NCI-H82 treated with DMSO at 0.1 percent for 48 hours (cell line): ENCODE results near the gene ECT2L.

ENCODE experiments used
- DNase-seq: peaks from one replicate; lab custom pipeline; 2025; ENCODE audit not compliant: unreplicated experiment; lab: John Stamatoyannopoulos, UW

Gene ECT2L

GRCh38 chr6:138795809-138796603, at the start of gene ECT2L:
ECT2L (plus strand) TSS chr6:138796087; CDS start chr6:138813275, 17,188 bp downstream.
- no peak for DNase-seq

- DNase-seq: no peak
Measured at GRCh38 chr6:138752017-138752416, 43.9 kb upstream of the ECT2L start.

GRCh38 chr6:138757136-138757535, 38.8 kb upstream of the ECT2L start:
- no peak for DNase-seq

DNA sequence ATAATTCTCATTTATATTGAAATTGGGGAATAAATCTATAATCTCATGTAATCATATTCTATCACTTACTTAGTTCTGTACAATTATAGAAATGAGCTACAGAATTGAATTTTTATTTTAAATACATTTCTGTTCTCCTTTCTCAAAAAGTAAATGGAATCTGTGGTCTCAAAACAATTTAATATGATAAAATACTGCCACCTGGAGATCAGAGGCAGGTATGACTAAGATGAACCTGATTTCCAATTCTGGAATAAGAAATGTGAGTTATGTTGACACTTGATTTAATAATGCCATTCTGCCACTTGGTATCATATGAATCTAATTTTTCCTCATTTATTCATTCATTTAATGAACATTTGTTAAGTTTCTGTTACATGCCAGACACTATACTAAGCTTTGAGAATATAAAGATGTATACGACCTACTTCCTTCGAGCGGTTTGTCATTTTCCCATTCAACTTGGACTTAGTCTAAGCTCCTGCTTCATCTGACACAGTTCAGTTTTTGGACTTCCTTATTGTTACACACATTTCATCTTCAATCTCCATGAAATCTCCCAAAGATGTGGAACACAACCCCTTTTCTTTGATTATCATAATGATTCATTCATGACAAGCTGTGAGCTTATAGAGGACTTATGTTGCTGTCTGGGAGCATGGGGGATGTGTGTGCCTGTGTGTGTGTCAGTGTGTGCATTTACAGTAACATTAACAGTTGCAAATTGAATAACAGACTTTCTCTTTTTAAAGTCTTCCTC, 29.8 kb upstream of the ECT2L start:
- DNase-seq: no peak

- no peak for DNase-seq
Measured at GRCh38 chr6:138769102-138769676, 26.7 kb upstream of the ECT2L start.

GRCh38 chr6:138772596-138773176, 23.2 kb upstream of the ECT2L start:
- no peak for DNase-seq

- peak; percentile 90 for DNase-seq
Measured at GRCh38 chr6:138773177-138774091, 22.5 kb upstream of the ECT2L start, which contains the start of gene CCDC28A. CCDC28A (plus strand) TSS chr6:138773769; CDS start chr6:138776121, 2,352 bp downstream.

DNA sequence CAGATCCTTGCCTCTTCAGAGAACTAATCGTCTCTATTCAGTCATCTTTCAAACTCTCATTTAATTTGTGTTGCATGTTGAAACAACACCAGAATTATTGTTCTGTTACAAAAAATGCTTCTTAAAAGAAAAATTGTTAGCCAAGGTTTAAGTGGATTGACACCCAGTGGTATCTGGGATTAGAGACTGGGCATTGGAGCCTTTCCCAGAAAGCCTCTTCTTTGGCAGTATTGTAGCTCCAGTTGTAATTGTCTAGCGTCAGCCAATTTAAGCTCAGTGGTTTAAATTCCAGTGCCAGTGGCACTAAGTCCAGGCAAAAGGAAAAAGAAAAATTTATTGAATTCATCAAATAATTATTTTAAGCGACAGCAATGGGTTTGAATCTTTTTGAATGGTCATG, 21.5 kb upstream of the ECT2L start:
- no peak for DNase-seq

GRCh38 chr6:138776659-138777058, 19.2 kb upstream of the ECT2L start:
- no peak for DNase-seq

DNA sequence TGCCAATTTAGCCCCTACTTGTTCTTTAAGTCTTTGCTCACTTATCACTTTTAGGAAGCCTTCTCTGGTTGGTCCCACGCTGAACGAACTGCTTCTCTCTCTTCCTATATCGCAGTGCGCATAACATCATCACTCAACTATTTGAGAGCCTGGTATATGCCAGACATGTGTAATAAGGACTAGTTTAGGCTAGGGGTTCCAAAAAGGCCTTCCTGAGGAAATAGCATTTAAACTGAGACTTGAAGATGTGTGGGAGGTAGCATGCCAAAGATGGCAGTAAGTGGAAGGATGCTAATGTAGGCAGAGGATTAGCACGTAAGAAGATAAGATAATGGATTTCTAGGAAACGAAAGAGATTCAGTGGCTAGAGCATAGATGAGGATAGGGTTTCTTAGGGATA, 17.6 kb upstream of the ECT2L start:
- DNase-seq: no peak

GRCh38 chr6:138782243-138782642, 13.6 kb upstream of the ECT2L start:
- no peak for DNase-seq

DNA sequence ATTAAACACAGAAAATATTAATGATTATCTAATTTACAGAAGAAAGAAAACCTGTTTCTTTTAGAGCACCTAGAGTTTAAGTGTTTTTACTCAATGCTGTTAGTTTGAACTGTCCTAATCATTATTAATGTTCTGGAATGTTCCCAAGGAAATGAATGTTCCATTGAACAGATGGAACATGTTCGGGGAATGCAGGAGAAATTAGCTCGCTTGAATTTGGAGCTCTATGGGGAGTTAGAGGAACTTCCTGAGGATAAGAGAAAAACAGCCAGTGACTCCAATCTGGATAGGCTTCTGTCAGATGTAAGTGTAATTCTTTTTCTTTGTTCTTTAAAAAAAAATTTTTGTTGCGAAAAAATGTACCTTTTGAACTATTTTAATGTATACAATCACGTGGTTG, 10.8 kb upstream of the ECT2L start:
- DNase-seq: no peak

DNA sequence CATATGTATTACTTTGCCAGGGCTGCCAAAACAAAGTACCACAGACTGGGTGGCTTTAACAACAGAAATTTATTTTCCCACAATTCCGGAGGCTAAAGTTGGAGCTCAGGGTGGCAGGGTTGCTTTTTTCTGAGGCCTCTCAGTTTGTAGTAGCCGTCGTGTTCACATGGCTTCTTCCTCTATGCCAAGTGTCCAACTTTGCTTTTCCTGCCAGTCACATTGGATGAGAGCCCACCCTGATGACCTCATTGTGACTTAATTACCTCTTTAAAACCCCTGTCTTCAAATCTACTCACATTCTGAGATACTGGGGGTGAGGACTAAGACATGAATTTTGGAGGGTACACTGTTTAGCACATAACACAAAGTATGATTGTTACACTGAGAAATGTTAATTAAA, 9.9 kb upstream of the ECT2L start:
- no peak for DNase-seq

GRCh38 chr6:138787138-138787537, 8.7 kb upstream of the ECT2L start:
- no peak for DNase-seq

GRCh38 chr6:138796771-138797170, 884 bp downstream of the ECT2L start:
- DNase-seq: no peak

- no peak for DNase-seq
Measured at GRCh38 chr6:138797806-138798446, 2.0 kb downstream of the ECT2L start.

GRCh38 chr6:138800377-138801150, 4.7 kb downstream of the ECT2L start:
- no peak for DNase-seq

DNA sequence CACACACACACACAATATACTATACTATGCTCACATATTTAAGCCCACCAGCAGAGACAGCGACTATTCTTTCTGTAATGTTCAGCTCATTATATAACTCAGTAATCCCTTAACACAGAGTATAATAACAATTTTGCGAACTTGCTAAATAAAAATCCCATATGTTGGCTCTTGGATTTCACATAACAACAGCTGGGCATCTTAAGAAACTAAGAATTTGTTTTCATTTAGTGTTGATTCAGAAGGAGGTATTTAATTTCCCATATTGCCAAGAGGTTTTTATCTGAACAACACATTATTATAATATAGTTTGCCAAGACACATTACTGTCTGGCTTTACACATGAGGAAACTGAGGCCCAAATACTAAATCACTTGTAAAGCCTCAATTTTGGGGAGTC, 7.4 kb downstream of the ECT2L start:
- DNase-seq: no peak

DNA sequence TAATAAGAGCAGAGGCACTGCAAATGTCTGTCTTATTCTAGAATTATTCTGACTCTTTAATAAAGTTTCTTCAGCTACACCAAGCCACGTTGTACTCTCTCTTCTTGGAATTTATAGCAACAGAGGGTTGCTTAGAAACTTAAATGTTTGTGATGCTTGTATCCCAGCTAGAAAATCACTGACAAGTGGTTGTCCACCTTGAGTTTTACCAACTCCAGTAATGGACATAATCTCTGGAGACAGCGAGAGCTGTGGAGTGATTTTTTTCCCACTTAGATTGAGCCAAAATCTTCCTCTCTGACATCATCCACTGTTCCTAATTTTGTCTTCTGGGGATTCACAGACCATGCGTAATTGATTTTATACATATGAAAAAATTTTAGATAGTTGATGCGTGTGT, 8.0 kb downstream of the ECT2L start:
- DNase-seq: no peak
